A549 (cell line): ENCODE data around the gene SF3B4.

Experiments
- RNF2 ChIP-seq: fragments of 200-600 bp; sonication (generic); IDR thresholded peaks from 2 replicates; pipeline ENCODE4 v1.6.1; 2016; ENCODE audit warnings: low read depth, mild to moderate bottlenecking, antibody characterized with exemption, moderate library complexity, borderline replicate concordance
- TF ChIP-seq, protein P1 (sequence below): fragments of >200 bp; sonication (Bioruptor Twin); formaldehyde crosslinking; IDR thresholded peaks from 3 replicates; pipeline ENCODE4 v1.5.1; 2016

DNA sequence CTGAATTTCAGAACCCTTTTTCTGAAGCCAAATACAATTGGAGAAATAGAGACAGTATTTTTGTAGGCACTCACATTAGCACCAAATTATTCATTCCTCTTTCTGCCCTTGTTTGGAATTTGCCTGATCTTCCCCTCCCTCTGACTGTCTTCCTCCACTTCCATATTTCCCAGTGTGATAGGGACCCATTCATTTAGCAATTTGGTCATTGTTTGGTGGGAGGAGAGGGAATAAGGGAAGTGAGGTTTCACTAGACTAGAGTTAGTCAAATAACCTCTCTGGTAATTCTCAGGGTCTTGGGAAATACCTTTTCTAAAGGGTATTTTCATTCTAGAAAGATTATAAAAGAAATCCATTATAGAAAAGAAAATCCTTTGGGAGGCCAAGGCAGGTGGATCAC, 40.0 kb upstream of the SF3B4 start:
- TF ChIP-seq RNF2, result no peak
- TF ChIP-seq, protein P1, sequence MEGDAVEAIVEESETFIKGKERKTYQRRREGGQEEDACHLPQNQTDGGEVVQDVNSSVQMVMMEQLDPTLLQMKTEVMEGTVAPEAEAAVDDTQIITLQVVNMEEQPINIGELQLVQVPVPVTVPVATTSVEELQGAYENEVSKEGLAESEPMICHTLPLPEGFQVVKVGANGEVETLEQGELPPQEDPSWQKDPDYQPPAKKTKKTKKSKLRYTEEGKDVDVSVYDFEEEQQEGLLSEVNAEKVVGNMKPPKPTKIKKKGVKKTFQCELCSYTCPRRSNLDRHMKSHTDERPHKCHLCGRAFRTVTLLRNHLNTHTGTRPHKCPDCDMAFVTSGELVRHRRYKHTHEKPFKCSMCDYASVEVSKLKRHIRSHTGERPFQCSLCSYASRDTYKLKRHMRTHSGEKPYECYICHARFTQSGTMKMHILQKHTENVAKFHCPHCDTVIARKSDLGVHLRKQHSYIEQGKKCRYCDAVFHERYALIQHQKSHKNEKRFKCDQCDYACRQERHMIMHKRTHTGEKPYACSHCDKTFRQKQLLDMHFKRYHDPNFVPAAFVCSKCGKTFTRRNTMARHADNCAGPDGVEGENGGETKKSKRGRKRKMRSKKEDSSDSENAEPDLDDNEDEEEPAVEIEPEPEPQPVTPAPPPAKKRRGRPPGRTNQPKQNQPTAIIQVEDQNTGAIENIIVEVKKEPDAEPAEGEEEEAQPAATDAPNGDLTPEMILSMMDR, result no peak
